SH-SY5Y (cell line): Measurements from ENCODE around the gene GEMIN4.

ENCODE experiments used
- GATA2 ChIP-seq: IDR thresholded peaks from 2 replicates; pipeline ENCODE4 v1.6.1; 2011; ENCODE audit warnings: mild to moderate bottlenecking, low read depth, low read length
- GATA3 ChIP-seq: IDR thresholded peaks from 2 replicates; pipeline ENCODE4 v1.6.1; 2011; ENCODE audit warnings: low read depth, mild to moderate bottlenecking, low read length, moderate library complexity

- TF ChIP-seq GATA2 (no peak), GATA3 (no peak)
Observed at GRCh38 chr17:760371-760770, 8.3 kb upstream of the GEMIN4 start.
